K562 (cell line): ENCODE measurements around the gene KRTAP5-5. TPM values are rescaled to one million over a fixed set of nuclear protein-coding genes. Genes with fewer than 3 reads are reported as not detected.

Source experiments
- ATAC-seq: fragments of 200-7000 bp; cut with Tn5 transposase; 3 replicates; pipeline ENCODE4 v1.9.1; 2020; ENCODE audit warnings: moderate library complexity
- BruUV-seq: library from RNA; stranded (reverse); fragments of 400-500 nt; replicated peaks from 2 replicates; lab custom pipeline; 2021; lab: Mats Ljungman, UMichigan
- CTCF ChIA-PET: fragments of 300-600 bp; formaldehyde crosslinking; extraction: SDS; loops from one replicate; lab custom pipeline; 2021; ENCODE audit warnings: low intra/inter-chr PET ratio; lab: Yijun Ruan, JAX
- POLR2A ChIA-PET: fragments of 300-600, 350-650 bp; sonication (Branson Sonifier 250); formaldehyde crosslinking; extraction: SDS; loops from one replicate; lab custom pipeline; 2021; ENCODE audit warnings: antibody characterized with exemption, inconsistent platforms; lab: Yijun Ruan, JAX
- DNase-seq, 4 experiments: peaks; one replicate each; pipeline versions ENCODE4 v3.0.0 to v3.0.0-alpha.2; 2011 to 2018; ENCODE audit warnings: low spot score in 3 of 4, mixed read lengths in 3 of 4; ENCODE audit errors: extremely low read depth in 1 of 4
- FAIRE-seq: peaks from 2 replicates; lab custom pipeline; 2011; peaks lifted over from hg19 to GRCh38; lab: Jason Lieb, UNC
- H2AFZ ChIP-seq: 2 replicates; pipeline ENCODE4 v1.6.0; 2011; ENCODE audit warnings: low read depth, low read length, control low read depth, inconsistent platforms
- H3K27ac ChIP-seq: fragments of 200-600 bp; 3 replicates; pipeline ENCODE4 v1.8.0; 2011; ENCODE audit warnings: low read depth, mild to moderate bottlenecking, control low read depth, inconsistent platforms, low read length, moderate library complexity, mixed read lengths; ENCODE audit errors: extremely low read depth
- H3K27me3 ChIP-seq, 2 experiments: fragments of 300-600 bp in 1 of 2; 2 replicates in 1 of 2; 3 replicates in 1 of 2; pipeline versions ENCODE4 v1.6.0 to v1.8.0; 2011; ENCODE audit warnings: inconsistent platforms in 2 of 2, low read length in 2 of 2, mild to moderate bottlenecking in 1 of 2, mixed read lengths in 1 of 2, moderate library complexity in 1 of 2; ENCODE audit not compliant: control insufficient read depth in 2 of 2, insufficient read depth in 2 of 2
- H3K36me3 ChIP-seq: fragments of 300-600 bp; 3 replicates; pipeline ENCODE4 v1.8.0; 2011; ENCODE audit warnings: mild to moderate bottlenecking, low read length, inconsistent platforms; ENCODE audit not compliant: control insufficient read depth, insufficient read depth
- H3K4me1 ChIP-seq, 2 experiments: fragments of 200-600 bp in 1 of 2; replicated peaks in 1 of 2; 2 replicates in 1 of 2; 3 replicates in 1 of 2; pipeline versions ENCODE4 v1.5.1 to v1.8.0; 2011; ENCODE audit warnings: inconsistent platforms in 2 of 2, low read length in 2 of 2, mild to moderate bottlenecking in 1 of 2, mixed read lengths in 1 of 2, moderate library complexity in 1 of 2; ENCODE audit not compliant: control insufficient read depth in 2 of 2, insufficient read depth in 2 of 2
- H3K4me2 ChIP-seq: 2 replicates; pipeline ENCODE4 v1.6.1; 2011; ENCODE audit warnings: low read length, control low read depth, inconsistent platforms, mixed read lengths; ENCODE audit not compliant: insufficient read depth
- H3K4me3 ChIP-seq: fragments of 200-600 bp; sonication (generic), shearing (Covaris generic); 2 replicates; pipeline ENCODE4 v1.5.1; 2016; ENCODE audit warnings: control low read depth, inconsistent platforms
- H3K79me2 ChIP-seq: fragments of 200-600 bp; 3 replicates; pipeline ENCODE4 v1.8.0; 2011; ENCODE audit warnings: low read length, inconsistent platforms; ENCODE audit not compliant: control insufficient read depth, insufficient read depth
- H3K9ac ChIP-seq, 2 experiments: 2 replicates each; pipeline versions ENCODE4 v1.6.0 to v1.6.1; 2011; ENCODE audit warnings: low read depth in 2 of 2, low read length in 2 of 2, control low read depth in 1 of 2, inconsistent platforms in 1 of 2, mild to moderate bottlenecking in 1 of 2, mixed read lengths in 1 of 2; ENCODE audit not compliant: insufficient read depth in 1 of 2
- H3K9me1 ChIP-seq: one replicate; pipeline ENCODE4 v1.6.0; 2011; ENCODE audit warnings: inconsistent platforms, mild to moderate bottlenecking, low read length, moderate library complexity; ENCODE audit not compliant: control insufficient read depth, insufficient read depth
- H3K9me3 ChIP-seq: replicated peaks from 2 replicates; pipeline ENCODE4 v1.5.1; 2011; ENCODE audit warnings: low read depth, low read length, inconsistent platforms; ENCODE audit not compliant: control insufficient read depth, insufficient read depth
- H4K20me1 ChIP-seq: replicated peaks from 2 replicates; pipeline ENCODE4 v1.6.1; 2011; ENCODE audit warnings: low read length, inconsistent platforms, mixed read lengths; ENCODE audit not compliant: control insufficient read depth, insufficient read depth
- BCL6 ChIP-seq: fragments of 250-450 bp; sonication (Bioruptor Pico); IDR thresholded peaks from 2 replicates; pipeline ENCODE4 v1.4.0; 2020
- CBX8 ChIP-seq: fragments of 200-600 bp; sonication (generic); IDR thresholded peaks from 2 replicates; pipeline ENCODE4 v1.6.1; 2012; ENCODE audit warnings: borderline replicate concordance, mixed run types, low read depth, mild to moderate bottlenecking, moderate library complexity, mixed read lengths, low read length, control low read depth, inconsistent platforms; ENCODE audit not compliant: poor library complexity, severe bottlenecking; ENCODE audit errors: extremely low read depth
- ELF1 ChIP-seq: fragments of 200-800 bp; sonication (Bioruptor generic); IDR thresholded peaks from 2 replicates; pipeline ENCODE4 v1.6.1; 2016; ENCODE audit warnings: missing genetic modification characterization, missing compliant biosample characterization
- HNRNPL ChIP-seq: fragments of 200-400 bp; formaldehyde crosslinking; IDR thresholded peaks from 2 replicates; pipeline ENCODE4 v1.6.1; 2017; ENCODE audit warnings: low read depth, mild to moderate bottlenecking, low read length
- MNT ChIP-seq, 2 experiments: fragments of 450-650 bp; conservative IDR thresholded peaks; 2 replicates each; pipeline ENCODE4 v1.6.1; 2017; ENCODE audit warnings: mild to moderate bottlenecking in 2 of 2, moderate library complexity in 2 of 2
- POLR2AphosphoS2 ChIP-seq: IDR thresholded peaks from 2 replicates; pipeline ENCODE4 v1.6.1; 2012; ENCODE audit warnings: low read length, improper control_type of control experiment
- PTBP1 ChIP-seq: fragments of 200-400 bp; formaldehyde crosslinking; IDR thresholded peaks from 2 replicates; pipeline ENCODE4 v1.6.1; 2017; ENCODE audit warnings: low read depth, low read length
- RBFOX2 ChIP-seq: fragments of 200-400 bp; formaldehyde crosslinking; IDR thresholded peaks from 2 replicates; pipeline ENCODE4 v1.6.1; 2017; ENCODE audit warnings: low read depth, mild to moderate bottlenecking, low read length, moderate library complexity
- SMAD1 ChIP-seq: fragments of 150-350 bp; IDR thresholded peaks from 2 replicates; pipeline ENCODE4 v1.6.1; 2014; ENCODE audit warnings: low read length, low read depth; ENCODE audit not compliant: partially characterized antibody
- ZNF121 ChIP-seq: sonication (generic); formaldehyde crosslinking; conservative IDR thresholded peaks from 2 replicates; pipeline ENCODE4 v1.8.0; 2022; ENCODE audit warnings: missing genetic modification reagents
- ZNF507 ChIP-seq: conservative IDR thresholded peaks from 2 replicates; pipeline ENCODE4 v1.6.1; 2017; ENCODE audit warnings: missing genetic modification characterization, missing compliant biosample characterization
- ZNF766 ChIP-seq: fragments of 200-800 bp; sonication (Bioruptor generic); conservative IDR thresholded peaks from 2 replicates; pipeline ENCODE4 v1.6.1; 2016; ENCODE audit warnings: missing genetic modification characterization, missing compliant biosample characterization
- WGBS: fragments of 100-300 bp; shearing (Covaris generic); methylation state at CpG from one replicate; pipeline ENCODE4 v1.1.6; 2016; ENCODE audit warnings: low coverage, mixed read lengths; ENCODE audit not compliant: insufficient coverage; ENCODE audit errors: missing lambda C conversion rate; 5-methylcytosine and 5-hydroxymethylcytosine counted together
- in situ Hi-C: fragments of 300-500 bp; cut with MboI; formaldehyde crosslinking; loops from 4 replicates; pipeline ENCODE4 v1.15.0; 2018; ENCODE audit warnings: inconsistent platforms, mixed read lengths
- intact Hi-C: fragments of 100-400 bp; cut with micrococcal nuclease; formaldehyde crosslinking; loops from 2 replicates; pipeline ENCODE4 v1.14.2; 2022
- polyA plus RNA-seq, 8 experiments: library from polyadenylated mRNA; depleted of rRNA in 4 of 8; stranded (reverse) in 5 of 8; unstranded in 3 of 8; fragments of >200 nt; fragmentation: Nextera tagmentation in 2 of 8; fragmentation: Illumina TruSeq in 1 of 8; extraction: Ambion mirVana in 2 of 8; extraction: Trizol in 1 of 8; gene quantifications; 2 replicates each; pipeline versions ENCODE4 v1.2.1 to v1.2.3, GENCODE V29; 2011 to 2014; ENCODE audit warnings: inconsistent platforms in 1 of 8, missing spikeins in 1 of 8
- total RNA-seq, 7 experiments: library from RNA; depleted of rRNA in 6 of 7; stranded (reverse); fragments of >200 nt in 6 of 7; fragmentation: Illumina TruSeq in 2 of 7; extraction: Trizol in 2 of 7; gene quantifications; 2 replicates each; pipeline versions ENCODE4 v1.2.1 to v1.2.3, GENCODE V29; 2011 to 2021; ENCODE audit warnings: low replicate concordance in 1 of 7

KRTAP5-5 gene
- total and polyA plus RNA-seq, 9 of the 15 experiments (the other 6 are each of a cell fraction or from before 2014, with no cell fraction given), result not detected

- Histone ChIP-seq H3K9me3 (no peaks in the 10 kb centered on the region), H3K4me3 (no peak within 1 kb of the TSS), H3K36me3 (no peaks in the 10 kb centered on the region), H2AFZ (no peak within 1 kb of the TSS), H3K9ac (no peak within 1 kb of the TSS), H3K4me1 (no peaks in the 10 kb centered on the region; a peak in 1 of 5 replicates), H3K79me2 (no peaks in the 10 kb centered on the region), H4K20me1 (no peaks in the 10 kb centered on the region), H3K27ac (no peak within 1 kb of the TSS), H3K27me3 (peaks cover 14 to 59% of the 10 kb centered on the region in 2 experiments), H3K9me1 (peaks cover 2% of the 10 kb centered on the region), H3K4me2 (no peak within 1 kb of the TSS)
- ChIA-PET CTCF (no interaction called here), POLR2A (interaction anchor here (1.1 kb wide), 1 partner anchor 22 kb away, joined by 3 read pairs; no protein-coding TSS in a partner anchor)
- 5% methylated on average over 4 of the region's 4 CpGs for WGBS
- FAIRE-seq (no peak), ATAC-seq (no peak), DNase-seq (no peak)
- no TSS peak for BruUV-seq
- intact Hi-C loops (no loop called here), in situ Hi-C loops (no loop called here)
- TF ChIP-seq HNRNPL, result no peak
- no peak for TF ChIP-seq ZNF121
- no peak for TF ChIP-seq ELF1 (tag)
- TF ChIP-seq ZNF507 (tag), result no peak
- no peak for TF ChIP-seq CBX8
- no peak for TF ChIP-seq ZNF766 (CRISPR knock-in tag)
- no peak for TF ChIP-seq RBFOX2
- TF ChIP-seq POLR2AphosphoS2, result no peak
- TF ChIP-seq MNT (conservative IDR thresholded peaks at IDR 0.05), result no peak
- no peak for TF ChIP-seq BCL6 (CRISPR knock-in tag)
- TF ChIP-seq SMAD1, result no peak
- no peak for TF ChIP-seq PTBP1
These were observed 21.2 kb upstream of the KRTAP5-5 start, which contains the start of gene KRTAP5-3 for GRCh38 chr11:1608363-1608762. Gene KRTAP5-3, minus strand, starts transcription at chr11:1608463. Its CDS starts 78 bp downstream, at chr11:1608385.
